Nucleus accumbens (tissue), 56 donors: ENCODE results near the gene RASSF4.

Experiments used
- DNase-seq, 56 donors: peaks; one replicate each; lab custom pipeline; 2025; lab: John Stamatoyannopoulos, UW

The RASSF4 gene

DNA sequence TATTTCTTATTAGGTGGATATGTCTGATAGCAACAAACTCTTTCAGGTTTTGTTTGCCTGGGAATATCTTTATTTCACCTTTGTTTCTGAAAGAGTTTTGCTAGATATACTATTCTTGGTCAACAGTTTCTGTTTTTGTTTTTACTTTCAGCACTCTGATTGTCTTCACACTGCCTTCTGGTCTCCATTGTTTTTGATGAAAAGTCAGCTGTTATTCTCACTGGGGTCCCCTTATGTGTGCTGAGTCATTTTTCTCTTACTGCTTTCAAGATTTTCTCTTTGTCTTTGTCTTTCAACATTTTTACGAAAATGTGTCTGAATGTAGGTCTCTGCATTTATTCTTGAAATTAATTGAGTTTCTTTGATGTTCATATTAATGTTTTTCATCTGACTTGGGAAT, 15.2 kb upstream of the RASSF4 start:
- DNase-seq: no peak

DNA sequence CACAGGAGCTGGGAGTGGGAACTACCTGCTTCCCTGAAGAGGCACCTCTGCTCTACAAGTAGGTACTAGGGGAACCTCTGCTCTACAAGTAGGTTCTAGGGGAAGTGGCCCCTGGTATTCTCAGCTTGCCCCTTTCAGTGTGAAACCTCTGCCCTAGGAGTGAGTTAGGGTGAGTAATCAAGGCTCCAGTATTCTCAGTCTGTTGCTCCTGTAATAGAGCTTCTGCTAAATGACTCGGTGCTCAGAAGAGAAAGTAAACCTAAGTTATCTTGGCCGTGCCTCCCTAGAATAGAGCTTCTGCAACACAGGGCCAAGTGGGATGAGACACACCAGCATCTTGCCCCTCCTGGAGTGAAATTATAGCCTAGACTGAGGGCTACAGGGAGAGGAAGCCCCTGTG, 13.4 kb upstream of the RASSF4 start:
- DNase-seq: no peak

DNA sequence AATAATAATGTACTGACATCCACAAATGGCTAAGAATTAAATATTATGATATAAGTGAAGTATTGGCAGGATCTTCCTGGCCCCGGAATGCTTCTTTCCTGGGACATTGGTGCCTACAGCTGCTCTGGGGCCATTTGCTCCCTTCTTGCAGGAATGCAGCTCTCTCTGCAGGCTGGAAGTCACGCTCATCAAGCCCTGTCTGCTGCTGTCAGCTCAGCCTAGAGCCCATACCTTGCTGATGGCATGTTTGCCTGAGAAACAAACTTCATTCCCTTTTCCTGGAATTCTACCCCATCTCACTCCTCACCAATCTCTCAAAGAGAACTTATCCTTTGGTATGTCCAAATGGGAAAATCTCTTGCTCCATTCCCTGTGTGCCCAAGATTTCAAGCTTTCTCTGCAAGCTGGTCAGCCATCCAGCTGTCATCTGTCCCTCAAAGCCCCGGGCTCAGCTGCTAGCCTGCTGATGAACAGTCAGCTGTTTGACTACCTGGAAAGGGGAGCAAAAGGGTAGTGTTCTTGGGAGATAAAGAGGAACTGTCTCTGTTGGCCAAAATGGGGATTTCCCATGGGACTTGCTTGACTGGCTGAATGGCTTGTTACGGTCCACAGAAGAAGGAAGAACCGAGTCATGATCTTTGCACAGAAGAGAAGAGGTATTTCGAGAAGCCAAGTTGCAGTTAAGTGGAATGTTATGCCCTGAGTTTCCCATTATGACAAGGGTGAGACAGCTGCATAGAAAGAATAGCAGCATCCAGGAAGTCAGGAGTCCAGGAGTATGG, 12.0 kb upstream of the RASSF4 start:
- DNase-seq: no peak

DNA sequence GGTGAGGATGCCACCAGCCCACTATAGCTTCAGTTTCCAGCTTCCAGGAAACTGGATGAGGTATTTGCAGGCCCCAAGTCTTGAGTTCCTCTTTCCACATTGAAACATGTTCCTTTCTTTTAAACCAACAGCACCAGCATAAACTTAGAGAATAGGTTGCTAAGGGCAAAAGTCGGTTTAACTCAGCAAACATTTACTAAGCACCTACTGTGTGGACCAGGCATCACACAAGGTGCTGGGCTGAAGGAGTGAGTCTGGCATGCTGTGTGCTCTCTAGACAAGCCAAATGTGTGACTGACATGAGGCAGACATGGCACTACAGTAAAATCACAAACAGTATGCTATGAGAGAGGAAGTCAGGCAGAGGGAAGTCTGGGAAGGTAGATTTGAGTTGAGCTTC, 11.0 kb upstream of the RASSF4 start:
- DNase-seq: no peak

DNA sequence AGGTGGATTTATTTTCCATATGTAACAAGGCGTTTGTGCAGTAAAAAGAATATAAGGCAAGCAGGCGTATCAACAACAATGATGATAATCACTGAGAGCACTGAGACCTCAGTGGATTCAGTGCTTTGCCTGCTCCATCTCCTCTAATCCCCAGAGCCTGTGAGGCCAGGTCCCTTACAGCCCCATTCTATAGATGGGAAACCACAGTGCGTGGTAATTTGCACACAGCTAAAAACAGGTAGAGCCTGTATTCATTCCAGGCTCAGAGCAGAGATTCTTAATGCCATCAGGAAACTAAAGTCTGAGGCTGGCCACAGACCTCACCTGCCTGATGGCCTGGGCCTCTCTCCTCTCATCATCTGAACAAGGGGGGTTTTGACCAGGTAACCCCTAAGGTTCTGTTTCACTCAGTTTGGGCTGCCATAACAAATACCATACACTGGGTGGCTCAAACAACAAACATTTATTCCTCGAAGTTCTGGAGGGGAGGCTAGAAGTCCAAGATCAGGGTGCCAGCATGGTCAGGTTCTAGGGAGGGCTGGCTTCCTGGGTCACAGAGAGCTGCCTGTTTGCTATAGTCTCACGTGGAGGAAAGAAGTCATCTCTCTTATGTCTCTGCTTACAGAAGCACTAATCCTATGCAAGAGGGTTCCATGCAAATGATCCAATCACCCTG, 10.3 kb upstream of the RASSF4 start:
- DNase-seq: no peak

DNA sequence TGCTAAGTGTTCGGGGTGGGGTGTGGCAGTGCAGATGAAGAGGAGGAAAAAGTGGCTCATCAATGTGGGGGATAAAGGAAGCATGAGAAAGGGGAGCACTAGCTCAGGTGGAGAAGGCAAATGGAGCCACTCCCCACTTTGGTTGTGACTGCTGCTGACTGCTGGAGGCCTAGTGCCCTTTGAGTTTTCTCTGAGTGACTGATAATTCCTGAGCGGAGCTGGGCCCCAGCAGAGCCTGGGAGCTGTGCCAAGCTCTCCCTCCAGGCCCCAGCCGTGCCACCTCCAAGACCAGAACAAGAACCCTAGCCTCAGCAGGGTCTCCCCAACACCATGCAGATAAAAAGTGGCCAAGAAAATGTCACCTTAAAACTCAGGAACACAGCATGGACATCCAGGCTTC, 9.7 kb upstream of the RASSF4 start:
- no peak for DNase-seq

DNA sequence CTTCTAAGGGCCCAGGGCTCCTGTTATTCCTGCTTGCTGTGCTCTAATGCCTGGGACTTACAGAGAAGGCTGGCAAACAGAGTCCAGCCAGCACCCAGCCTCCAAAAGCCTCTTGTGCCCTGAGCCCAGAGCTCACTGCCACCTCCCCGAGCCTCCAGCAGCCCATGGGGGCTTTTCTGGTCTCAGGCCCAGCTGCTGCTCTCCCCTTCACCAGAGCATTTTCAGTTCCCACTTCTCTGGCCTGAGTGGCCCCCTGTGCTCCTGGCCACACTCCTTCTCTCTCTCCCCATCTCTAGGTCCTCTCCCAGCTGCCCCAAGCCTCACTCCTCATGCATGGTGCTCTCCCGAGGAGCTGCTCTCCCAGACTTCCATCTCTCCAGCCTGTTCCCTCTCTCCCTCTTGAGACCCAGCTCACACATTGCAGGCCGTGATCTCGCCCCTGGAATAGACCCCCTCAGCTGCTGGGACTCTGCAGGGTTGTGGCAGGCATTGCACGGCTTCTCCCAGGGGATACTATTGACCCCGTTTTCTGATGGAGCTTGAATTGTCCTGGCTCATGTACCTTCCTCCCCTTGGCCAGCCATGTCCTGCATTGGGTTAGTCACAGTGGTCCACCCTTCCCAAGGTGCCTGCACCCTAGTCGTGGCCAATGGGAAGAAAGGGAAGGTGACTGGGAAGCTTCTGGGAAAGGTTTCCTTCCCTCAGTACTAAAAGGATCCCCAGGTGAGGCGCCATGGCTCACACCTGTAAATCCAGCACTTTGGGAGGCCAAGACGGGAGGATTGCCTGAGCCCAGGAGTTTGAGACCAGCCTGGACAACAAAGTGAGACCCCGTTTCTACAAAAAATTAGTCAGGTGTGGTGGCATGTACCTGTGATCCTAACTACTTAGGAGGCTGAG, 9.0 kb upstream of the RASSF4 start:
- DNase-seq: no peak

DNA sequence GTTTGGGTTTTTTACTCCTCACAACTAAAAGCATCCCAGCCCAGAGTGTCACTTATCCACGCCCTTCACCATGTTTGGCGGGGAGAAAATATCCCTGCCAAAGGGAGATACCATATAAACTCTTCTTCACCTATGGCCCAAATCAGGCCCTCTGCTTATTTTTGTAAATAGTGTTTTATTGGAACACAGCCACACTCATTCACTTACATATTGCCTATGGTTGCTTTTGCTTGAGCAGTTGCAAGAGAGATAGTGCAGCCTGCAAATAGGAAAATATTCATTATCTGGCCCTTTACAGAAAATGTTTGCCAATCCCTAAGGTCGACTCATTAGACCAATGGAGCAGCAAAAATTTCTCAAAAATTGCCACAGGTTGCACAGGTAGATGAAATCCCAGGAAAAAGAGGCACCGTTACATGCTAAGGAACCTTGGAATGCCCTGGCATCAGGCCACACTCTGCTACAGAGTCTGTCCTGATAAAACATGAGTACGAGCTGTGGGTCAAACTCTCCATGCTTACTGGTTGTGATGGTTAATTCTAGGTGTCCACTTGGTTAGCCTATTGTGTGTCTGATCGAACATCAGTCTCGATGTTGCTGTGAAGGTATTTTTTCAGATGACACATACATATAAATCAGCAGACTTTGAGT, 7.9 kb upstream of the RASSF4 start:
- DNase-seq: no peak

DNA sequence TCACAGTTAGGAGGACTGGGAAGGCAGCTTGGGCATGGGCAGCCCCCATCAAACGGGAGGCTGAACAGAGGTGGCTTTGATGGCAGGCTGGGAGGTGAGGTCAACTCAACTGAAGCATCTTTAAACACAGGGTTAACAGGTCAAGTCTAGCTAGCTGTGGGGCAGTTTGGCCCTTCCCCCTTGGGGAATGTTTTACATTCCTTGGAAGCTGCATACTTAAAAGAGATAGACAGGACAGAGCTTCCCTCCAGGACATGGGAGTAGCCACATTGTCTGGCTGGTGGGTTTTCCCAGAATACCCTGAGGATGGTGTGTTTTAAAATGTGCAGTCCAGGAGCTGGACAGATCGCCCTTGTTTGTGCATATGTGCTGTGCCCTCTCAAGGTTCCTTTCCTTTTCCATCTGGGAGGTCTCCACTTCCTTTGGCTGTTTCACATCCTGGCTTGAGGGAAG, 6.8 kb upstream of the RASSF4 start:
- DNase-seq: no peak

DNA sequence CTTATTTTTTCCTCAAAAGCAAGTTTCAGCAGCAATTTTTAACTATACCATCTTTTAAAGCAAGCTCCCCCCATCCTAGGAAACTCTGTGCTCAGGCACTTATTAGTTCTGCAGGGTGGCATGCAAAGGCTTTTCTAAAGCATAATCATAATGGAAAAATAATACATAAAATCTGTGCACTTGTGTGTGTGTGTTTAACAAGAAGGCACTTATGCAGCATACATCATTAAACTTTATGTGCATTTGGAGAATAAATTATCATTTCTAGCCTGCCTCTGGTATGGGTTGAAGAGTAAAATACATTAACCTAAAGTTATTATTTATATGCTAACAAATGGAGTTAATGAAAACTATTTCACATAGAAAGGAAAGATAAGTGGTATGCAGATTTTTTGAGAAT, 5.6 kb upstream of the RASSF4 start:
- DNase-seq: no peak

DNA sequence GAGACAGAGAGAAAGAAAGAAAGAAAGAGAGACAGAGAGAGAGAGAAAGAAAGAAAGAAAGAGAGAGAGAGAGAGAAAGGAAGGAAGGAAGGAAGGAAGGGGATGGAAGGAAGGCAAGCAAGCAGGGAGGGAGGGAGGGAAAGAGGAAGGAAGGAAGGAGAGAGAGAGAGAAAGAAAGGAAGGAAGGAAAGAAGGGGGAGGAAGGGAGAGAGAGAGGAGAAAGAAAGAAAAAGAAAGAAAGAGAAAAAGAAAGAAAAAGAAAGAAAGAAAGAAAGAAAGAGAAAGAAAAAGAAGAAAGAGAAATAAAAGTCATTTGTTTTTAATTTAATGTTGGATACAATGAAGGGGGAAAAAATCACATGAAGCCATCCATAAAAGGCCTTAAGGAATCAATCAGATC, 4.6 kb upstream of the RASSF4 start:
- DNase-seq: no peak

DNA sequence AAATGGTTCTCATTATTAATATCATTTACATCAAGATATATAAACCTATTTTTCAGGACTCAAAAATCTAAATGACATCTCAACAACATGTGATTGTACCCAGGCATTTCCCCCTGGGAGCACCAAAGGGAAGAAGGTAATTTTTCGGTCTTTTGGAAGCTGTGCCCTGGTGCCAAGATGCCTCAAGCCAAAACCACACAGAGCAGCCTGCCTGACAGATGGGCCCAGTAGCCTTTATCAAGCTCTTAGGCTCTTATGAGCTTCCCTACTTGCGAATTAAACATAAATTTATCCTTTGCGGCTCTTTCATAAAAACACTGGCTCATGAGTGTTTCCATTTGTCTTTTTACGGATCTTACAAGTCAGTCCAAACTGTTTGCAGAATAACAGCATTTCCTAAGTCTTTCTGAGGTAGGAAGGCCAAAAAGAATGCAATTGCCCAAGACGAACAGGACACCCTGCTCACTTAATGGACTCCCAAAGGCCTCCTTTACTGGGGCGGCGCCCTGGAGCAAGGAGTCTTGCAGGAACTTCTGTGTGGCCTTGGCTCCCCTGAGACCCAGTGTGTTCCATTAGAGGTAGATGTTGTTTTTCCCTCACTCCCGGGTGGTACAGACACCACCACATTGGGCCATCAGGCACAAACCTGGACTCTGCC, 4.1 kb upstream of the RASSF4 start:
- no peak for DNase-seq

DNA sequence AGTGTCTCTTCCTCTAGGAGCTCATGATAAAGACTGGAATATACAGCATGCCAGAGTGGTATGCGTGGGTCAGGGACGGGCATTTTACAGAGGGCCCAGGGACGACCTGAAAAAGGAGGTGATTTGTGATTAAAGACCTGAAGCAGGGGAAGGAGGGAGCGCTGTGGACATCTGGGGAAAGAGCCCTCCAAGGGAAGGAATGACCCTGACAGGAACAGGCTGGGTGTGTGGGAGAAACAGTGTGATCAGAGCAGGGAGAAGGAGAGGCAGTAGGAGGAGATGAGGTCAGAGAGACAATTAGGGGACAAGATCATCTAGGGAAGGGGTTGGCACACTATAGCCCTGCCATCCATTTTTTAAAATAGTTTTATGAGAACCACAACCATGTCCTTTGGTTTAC, 3.4 kb upstream of the RASSF4 start:
- no peak for DNase-seq

DNA sequence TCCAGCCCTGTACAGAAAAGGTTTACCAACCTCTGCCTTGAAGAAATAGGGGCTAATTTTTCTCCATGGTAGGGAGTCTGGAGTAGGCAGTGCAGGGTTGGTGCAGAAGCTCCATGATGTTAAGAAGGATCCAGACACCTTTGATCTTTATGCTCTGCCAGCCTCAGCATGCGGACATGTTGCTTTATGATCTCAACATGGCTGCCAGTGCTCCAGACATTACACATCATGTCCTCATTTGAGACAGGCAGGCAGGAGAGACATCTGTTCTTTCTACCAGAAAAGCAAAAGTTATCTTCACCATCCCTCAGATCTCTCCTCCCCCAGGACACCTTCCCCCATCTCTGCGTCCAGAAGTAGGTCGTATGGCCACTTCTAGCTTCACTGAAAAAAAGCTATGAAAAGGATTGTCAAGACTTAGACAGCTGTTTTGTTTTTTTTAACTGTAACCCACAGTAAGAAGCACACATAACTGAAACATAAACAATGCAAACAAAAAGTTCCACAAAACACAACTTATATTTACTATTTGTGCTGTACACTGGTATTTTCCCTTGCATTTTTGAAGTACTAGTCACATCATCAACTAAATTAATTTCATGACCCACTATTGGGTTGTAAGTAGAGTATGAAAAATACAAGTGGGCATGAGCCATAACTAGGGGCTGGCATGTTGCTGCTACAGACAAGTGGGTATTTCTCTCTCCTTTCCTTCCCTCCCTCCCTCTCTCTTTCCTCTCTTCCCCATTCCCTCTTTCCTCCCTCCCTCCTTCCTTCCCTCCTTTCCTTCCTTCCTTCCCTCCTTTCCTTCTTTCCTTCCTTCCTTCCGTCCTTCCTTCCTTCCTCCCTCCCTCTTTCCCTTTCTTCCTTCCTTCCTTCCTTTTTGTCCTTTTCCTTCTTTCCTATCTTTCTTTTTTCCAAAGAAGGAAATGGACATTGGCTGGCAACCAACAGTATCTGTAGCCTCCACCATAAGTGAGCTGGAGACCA, 2.6 kb upstream of the RASSF4 start:
- DNase-seq: no peak

DNA sequence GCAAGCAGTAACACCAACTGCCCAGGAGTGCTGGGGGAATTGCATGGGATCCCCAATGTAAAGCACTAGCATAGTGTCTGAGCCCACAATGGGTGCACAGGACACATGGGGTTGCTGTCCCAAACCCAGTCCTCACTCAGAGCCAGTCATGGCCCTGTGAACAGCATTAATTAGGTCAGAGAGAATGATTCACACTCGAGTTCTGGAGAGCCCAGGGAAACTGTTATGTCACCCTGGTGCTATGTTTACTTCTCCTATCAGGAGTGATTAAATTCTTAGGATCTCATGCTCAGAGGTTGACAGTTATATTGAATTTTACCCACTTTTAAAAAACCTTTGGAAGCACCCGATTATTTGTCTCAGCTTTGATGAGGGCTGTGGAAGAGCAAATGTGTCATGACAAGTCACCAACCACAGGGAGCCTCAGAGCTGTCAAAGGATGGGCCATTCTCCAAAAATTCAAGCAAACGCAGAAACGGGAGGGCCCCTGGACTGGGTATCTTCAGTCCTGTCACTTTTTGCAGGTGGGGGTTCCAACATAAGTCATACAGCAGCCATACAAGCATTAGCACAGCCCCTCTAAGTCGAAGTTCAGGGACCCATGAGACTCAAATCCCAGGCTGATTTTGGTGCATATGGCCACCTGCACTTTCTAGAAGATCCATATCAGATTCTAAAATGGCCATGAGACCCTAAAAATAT, 1.3 kb upstream of the RASSF4 start:
- DNase-seq: no peak

DNA sequence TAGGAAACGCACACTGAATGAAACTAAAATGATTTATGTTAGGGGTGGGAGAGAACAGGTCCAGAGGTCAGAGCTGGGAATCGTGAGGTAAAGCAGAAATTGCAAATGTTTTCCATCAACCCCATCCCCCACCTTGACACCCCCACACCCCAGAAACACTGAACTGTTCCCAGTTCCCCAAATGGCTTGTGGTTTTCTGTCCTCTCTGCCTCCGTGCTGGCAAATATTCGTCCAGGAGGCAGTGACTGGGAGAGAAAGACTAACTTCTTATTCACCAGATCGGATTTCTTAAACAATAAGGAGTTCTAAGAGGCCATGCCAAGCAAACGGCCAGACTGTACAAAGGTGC, 730 bp upstream of the RASSF4 start:
- DNase-seq: no peak

DNA sequence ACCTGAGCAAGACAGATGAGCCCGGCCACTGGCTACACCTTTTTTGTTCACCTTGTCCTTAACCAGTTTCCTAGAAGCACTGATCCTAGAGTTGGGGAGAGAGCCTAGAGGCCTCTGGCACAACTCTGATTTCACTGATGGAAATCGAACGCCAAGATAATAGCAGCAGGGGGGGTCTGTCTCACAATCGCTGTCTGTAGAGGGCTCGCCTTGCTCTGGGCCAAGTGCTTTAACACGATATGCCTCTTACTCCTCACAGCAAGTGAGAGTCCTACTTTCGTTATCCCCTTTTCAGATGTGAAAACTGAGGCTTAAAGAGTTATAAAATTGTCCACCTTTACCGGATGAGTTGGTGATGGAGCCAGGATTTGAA, 472 bp downstream of the RASSF4 start:
- DNase-seq: no peak

DNA sequence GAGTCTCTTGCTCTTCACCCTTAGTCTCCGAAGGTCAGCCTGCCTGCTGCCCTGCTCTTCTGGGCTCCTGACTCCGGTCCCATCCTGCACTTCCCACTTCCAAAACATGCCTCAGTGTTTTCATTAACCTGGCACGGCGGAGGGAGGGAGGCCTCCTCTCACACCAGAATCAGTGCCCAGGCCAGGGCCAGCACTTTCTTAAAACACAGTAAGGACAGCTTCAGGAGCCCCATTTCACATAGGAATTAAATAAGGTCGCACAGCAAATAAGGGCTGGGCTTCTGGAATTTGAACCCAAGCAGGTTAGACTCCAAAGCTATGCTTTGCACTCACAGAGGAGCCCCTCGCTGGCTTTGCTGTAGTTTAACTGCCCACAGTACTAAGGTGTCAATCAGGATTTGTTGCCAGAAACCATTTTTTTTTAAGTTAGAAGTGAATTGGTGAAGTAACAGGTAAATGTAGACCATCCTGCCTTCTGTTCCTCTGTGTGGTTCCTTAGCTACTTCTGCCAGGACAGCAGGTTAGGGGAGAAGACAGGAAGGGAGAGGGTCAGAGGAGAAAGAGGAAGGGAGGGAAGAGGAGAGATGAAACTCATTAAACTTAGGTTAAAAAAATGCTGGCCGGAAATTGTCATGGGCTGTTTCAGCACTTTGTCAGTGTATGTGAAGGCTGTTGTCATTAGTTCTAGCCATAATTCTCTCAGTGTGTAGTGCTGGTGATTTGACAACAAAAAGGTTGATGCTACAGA, 1.1 kb downstream of the RASSF4 start:
- no peak for DNase-seq
